CD14-positive monocyte (primary cell): ENCODE data around the gene DLG1. TPM values are rescaled to one million over a fixed set of nuclear protein-coding genes. Genes with fewer than 3 reads are reported as not detected.
"Not testable (repeated sequence)": the region's sequence is repeated elsewhere in the genome, so short reads cannot be mapped to it uniquely, and the experiment has no call there.

ENCODE experiments used
- DNase-seq, 3 donors: peaks; one replicate each; pipeline ENCODE4 v3.0.0-alpha.2; 2011 to 2022
- H2AFZ ChIP-seq: 2 replicates; pipeline ENCODE4 v1.6.0; 2012; ENCODE audit warnings: mild to moderate bottlenecking, low read depth, low read length, inconsistent platforms; ENCODE audit not compliant: insufficient read depth, poor library complexity, severe bottlenecking
- H3K27ac ChIP-seq, 2 donors: 1 replicate in 1 of 2; 2 replicates in 1 of 2; pipeline ENCODE4 v1.5.1; 2012 to 2013; ENCODE audit warnings: low read length in 2 of 2, control low read depth in 1 of 2, inconsistent platforms in 1 of 2, low read depth in 1 of 2, mild to moderate bottlenecking in 1 of 2
- H3K27me3 ChIP-seq, 2 donors: one replicate each; pipeline versions ENCODE4 v1.6.0 to v1.6.1; 2011 to 2013; ENCODE audit warnings: low read length in 2 of 2; ENCODE audit not compliant: control insufficient read depth in 2 of 2, insufficient read depth in 2 of 2
- H3K36me3 ChIP-seq, 2 donors: replicated peaks in 1 of 2; 1 replicate in 1 of 2; 2 replicates in 1 of 2; pipeline versions ENCODE4 v1.5.1 to v1.6.1; 2012 to 2013; ENCODE audit warnings: low read length in 2 of 2, control low read depth in 1 of 2, inconsistent platforms in 1 of 2, mild to moderate bottlenecking in 1 of 2; ENCODE audit not compliant: insufficient read depth in 2 of 2, control insufficient read depth in 1 of 2
- H3K4me1 ChIP-seq, 2 donors: 1 replicate in 1 of 2; 2 replicates in 1 of 2; pipeline versions ENCODE4 v1.5.1 to v1.6.1; 2012 to 2013; ENCODE audit warnings: low read length in 2 of 2, control low read depth in 1 of 2, inconsistent platforms in 1 of 2, mild to moderate bottlenecking in 1 of 2, moderate library complexity in 1 of 2; ENCODE audit not compliant: insufficient read depth in 2 of 2, control insufficient read depth in 1 of 2
- H3K4me2 ChIP-seq: replicated peaks from 2 replicates; pipeline ENCODE3; 2012; ENCODE audit warnings: low read length, moderate library complexity, mild to moderate bottlenecking; ENCODE audit not compliant: poor library complexity, severe bottlenecking; ENCODE audit errors: extremely low read depth
- H3K4me3 ChIP-seq, 3 experiments: fragments of 200-600 bp in 1 of 3; sonication (generic) in 1 of 3; replicated peaks in 1 of 3; 1 replicate in 2 of 3; 2 replicates in 1 of 3; pipeline ENCODE4 v1.5.1; 2011 to 2013; ENCODE audit warnings: low read length in 3 of 3, mild to moderate bottlenecking in 3 of 3, control low read depth in 2 of 3, low read depth in 2 of 3, inconsistent platforms in 1 of 3, moderate library complexity in 1 of 3
- H3K79me2 ChIP-seq: 2 replicates; pipeline ENCODE4 v1.6.0; 2012; ENCODE audit warnings: mild to moderate bottlenecking, control low read depth, inconsistent platforms, low read length, moderate library complexity; ENCODE audit not compliant: insufficient read depth
- H3K9ac ChIP-seq: 2 replicates; pipeline ENCODE4 v1.6.0; 2017; ENCODE audit warnings: low read length, mild to moderate bottlenecking; ENCODE audit not compliant: insufficient read depth, poor library complexity, severe bottlenecking
- H3K9me3 ChIP-seq, 2 donors: replicated peaks in 1 of 2; 1 replicate in 1 of 2; 2 replicates in 1 of 2; pipeline versions ENCODE4 v1.5.1 to v1.6.1; 2012 to 2013; ENCODE audit warnings: low read length in 2 of 2, control low read depth in 1 of 2; ENCODE audit not compliant: control insufficient read depth in 1 of 2, insufficient read depth in 1 of 2
- H4K20me1 ChIP-seq: 2 replicates; pipeline ENCODE4 v1.6.0; 2012; ENCODE audit warnings: mild to moderate bottlenecking, low read length, control low read depth, moderate library complexity; ENCODE audit not compliant: insufficient read depth
- H3K27ac Mint-ChIP-seq, 7 donors: one replicate each; pipeline ENCODE4 v1.8.0; 2020; ENCODE audit warnings: mild to moderate bottlenecking in 7 of 7, mixed read lengths in 7 of 7, moderate library complexity in 6 of 7, inconsistent platforms in 2 of 7
- H3K27me3 Mint-ChIP-seq, 3 donors: one replicate each; pipeline ENCODE4 v1.8.0; 2021 to 2022; ENCODE audit warnings: low read depth in 3 of 3, mild to moderate bottlenecking in 3 of 3, mixed read lengths in 3 of 3, moderate library complexity in 3 of 3, inconsistent platforms in 1 of 3
- H3K36me3 Mint-ChIP-seq, 2 donors: one replicate each; pipeline ENCODE4 v1.8.0; 2020; ENCODE audit warnings: mixed read lengths in 2 of 2, inconsistent platforms in 1 of 2, mild to moderate bottlenecking in 1 of 2
- H3K4me1 Mint-ChIP-seq: one replicate; pipeline ENCODE4 v1.8.0; 2020; ENCODE audit warnings: mild to moderate bottlenecking, mixed read lengths
- H3K4me3 Mint-ChIP-seq, 2 donors: one replicate each; pipeline ENCODE4 v1.8.0; 2020; ENCODE audit warnings: mild to moderate bottlenecking in 2 of 2, mixed read lengths in 2 of 2, moderate library complexity in 1 of 2
- H3K9me3 Mint-ChIP-seq, 7 donors: one replicate each; pipeline ENCODE4 v1.8.0; 2020 to 2022; ENCODE audit warnings: mixed read lengths in 7 of 7, mild to moderate bottlenecking in 6 of 7, moderate library complexity in 6 of 7, inconsistent platforms in 2 of 7
- CTCF ChIP-seq: fragments of 200-600 bp; IDR thresholded peaks from one replicate; pipeline ENCODE4 v1.8.0; 2022; ENCODE audit warnings: antibody characterized with exemption, mild to moderate bottlenecking
- WGBS: methylation state at CpG from one replicate; pipeline ENCODE4 v1.1.5; 2013; ENCODE audit warnings: missing lambda C conversion rate; ENCODE audit not compliant: insufficient coverage; 5-methylcytosine and 5-hydroxymethylcytosine counted together
- intact Hi-C, 2 donors: fragments of 100-400 bp; cut with micrococcal nuclease; formaldehyde crosslinking; loops; one replicate each; pipeline versions ENCODE4 v1.15.0 to v1.15.1; 2023
- polyA plus RNA-seq, 3 donors: library from polyadenylated mRNA; depleted of rRNA in 1 of 3; unstranded in 2 of 3; stranded (reverse) in 1 of 3; fragments of 300-500 nt in 2 of 3; fragments of >200 nt in 1 of 3; fragmentation: Illumina TruSeq in 2 of 3; gene quantifications; 1 replicate in 2 of 3; 2 replicates in 1 of 3; pipeline ENCODE4 v1.2.3, GENCODE V29; 2012 to 2021

The DLG1 gene
- polyA plus RNA-seq, 3 donors: 6.5 to 21.9 (median 10.2) TPM

- H3K4me1 ChIP-seq: peaks cover under 1 to 2% of the 10 kb centered on the region in 2 donors
- H3K27me3 Mint-ChIP-seq: no peaks in the 10 kb centered on the region
- no peaks in the 10 kb centered on the region for H3K36me3 ChIP-seq
- H3K4me3 ChIP-seq: no peak overlapping the region
- intact Hi-C loops: no loop called here
- TF ChIP-seq CTCF: no peak
- H3K4me1 Mint-ChIP-seq: peaks cover 7% of the 10 kb centered on the region
- H3K9me3 ChIP-seq: no peaks in the 10 kb centered on the region
- no peak overlapping the region for H3K27ac Mint-ChIP-seq
- WGBS: no CpG with 5 or more reads among the region's 1 CpG
- no peak overlapping the region for H3K9ac ChIP-seq
- H3K27ac ChIP-seq: no peak overlapping the region
- H4K20me1 ChIP-seq: peaks cover 6% of the 10 kb centered on the region
- peaks cover 0 to 4% (median 0%) of the 10 kb centered on the region in 7 donors for H3K9me3 Mint-ChIP-seq
- no peak overlapping the region for H2AFZ ChIP-seq
- H3K4me2 ChIP-seq: no peak overlapping the region
- DNase-seq: no peak
- no peaks in the 10 kb centered on the region for H3K27me3 ChIP-seq
- H3K36me3 Mint-ChIP-seq: peaks cover 13 to 22% of the 10 kb centered on the region in 2 donors
- no peak overlapping the region for H3K4me3 Mint-ChIP-seq
- H3K79me2 ChIP-seq: peaks cover 56% of the 10 kb centered on the region
Observed at GRCh38 chr3:197195326-197195725, 103.1 kb downstream of the DLG1 start.

GRCh38 chr3:197193759-197194158 lies 104.7 kb downstream of the DLG1 start:
- H3K36me3 ChIP-seq, H4K20me1 ChIP-seq, H3K9ac ChIP-seq, H3K27me3 ChIP-seq, H3K4me1 Mint-ChIP-seq, H3K4me2 ChIP-seq, H3K27me3 Mint-ChIP-seq, H3K4me1 ChIP-seq, H3K4me3 ChIP-seq, intact Hi-C loops, H3K9me3 Mint-ChIP-seq, H3K9me3 ChIP-seq, H2AFZ ChIP-seq, H3K27ac ChIP-seq, H3K4me3 Mint-ChIP-seq: not testable (repeated sequence)
- Mint-ChIP-seq H3K27ac (peak overlapping the region in 5 of 7 donors; percentile 8 to 80 (median 43)), H3K36me3 (peaks cover 13 to 22% of the 10 kb centered on the region in 2 donors)
- peak; percentile 35 to 51 (median 43) for DNase-seq
- H3K79me2 ChIP-seq: peaks cover 44% of the 10 kb centered on the region
- no CpG with 5 or more reads among the region's 3 CpGs for WGBS
